IMR-90 (cell line): Measurements from ENCODE around the gene KLHL12.

Experiments used
- CEBPB ChIP-seq: IDR thresholded peaks from 2 replicates; pipeline ENCODE4 v1.6.1; 2012; ENCODE audit warnings: low read depth, low read length, improper control_type of control experiment
- FOS ChIP-seq: fragments of 150-350 bp; IDR thresholded peaks from 2 replicates; pipeline ENCODE4 v1.6.1; 2016; ENCODE audit warnings: low read depth, low read length
- MAFK ChIP-seq: IDR thresholded peaks from 2 replicates; pipeline ENCODE4 v1.6.1; 2012; ENCODE audit warnings: low read depth, low read length, improper control_type of control experiment
- MXI1 ChIP-seq: IDR thresholded peaks from 2 replicates; pipeline ENCODE4 v1.6.1; 2012; ENCODE audit warnings: low read depth, mild to moderate bottlenecking, low read length, moderate library complexity, borderline replicate concordance
- NFE2L2 ChIP-seq: fragments of 150-350 bp; IDR thresholded peaks from 2 replicates; pipeline ENCODE4 v1.6.1; 2016; ENCODE audit warnings: low read depth, mild to moderate bottlenecking, low read length
- POLR2A ChIP-seq: IDR thresholded peaks from 2 replicates; pipeline ENCODE4 v1.6.1; 2012; ENCODE audit warnings: mild to moderate bottlenecking, low read depth, low read length
- RAD21 ChIP-seq: IDR thresholded peaks from 2 replicates; pipeline ENCODE4 v1.6.1; 2012; ENCODE audit warnings: low read length, improper control_type of control experiment
- RCOR1 ChIP-seq: IDR thresholded peaks from 2 replicates; pipeline ENCODE4 v1.6.1; 2012; ENCODE audit warnings: mild to moderate bottlenecking, low read length, improper control_type of control experiment; ENCODE audit not compliant: insufficient replicate concordance
- RFX5 ChIP-seq: IDR thresholded peaks from 2 replicates; pipeline ENCODE4 v1.8.0; 2012; ENCODE audit warnings: low read depth, mild to moderate bottlenecking, low read length, moderate library complexity
- SMC3 ChIP-seq: fragments of 150-350 bp; IDR thresholded peaks from 2 replicates; pipeline ENCODE4 v1.6.1; 2016; ENCODE audit warnings: low read depth, mild to moderate bottlenecking, antibody characterized with exemption, low read length, moderate library complexity
- TF ChIP-seq, protein P1 (sequence below): conservative IDR thresholded peaks from 2 replicates; pipeline ENCODE4 v1.5.1; 2012; ENCODE audit warnings: mild to moderate bottlenecking, low read depth, low read length, improper control_type of control experiment
- TF ChIP-seq, protein P2 (sequence below): fragments of 150-350 bp; IDR thresholded peaks from 2 replicates; pipeline ENCODE4 v1.6.1; 2017; ENCODE audit warnings: mild to moderate bottlenecking, antibody characterized with exemption, low read length, low read depth

DNA sequence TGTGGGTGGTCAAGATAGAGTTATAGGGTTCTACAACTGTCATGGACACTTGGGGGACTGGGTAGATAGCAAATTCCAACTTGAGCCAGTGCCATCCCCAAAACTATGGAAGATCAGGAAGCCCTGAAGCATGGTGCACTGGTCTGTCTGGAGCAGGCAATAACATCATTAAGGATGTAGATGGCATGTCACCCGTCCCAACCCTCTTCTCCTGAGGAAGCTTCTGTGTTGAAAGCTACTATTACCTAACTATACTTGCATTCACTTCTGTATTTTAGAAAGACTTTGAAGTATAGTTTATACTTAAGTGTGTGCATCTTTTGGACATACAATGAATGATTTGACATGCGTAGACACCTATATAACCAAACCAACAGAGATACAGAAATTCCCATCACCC lies 71.0 kb downstream of the KLHL12 start:
- TF ChIP-seq, protein P1, sequence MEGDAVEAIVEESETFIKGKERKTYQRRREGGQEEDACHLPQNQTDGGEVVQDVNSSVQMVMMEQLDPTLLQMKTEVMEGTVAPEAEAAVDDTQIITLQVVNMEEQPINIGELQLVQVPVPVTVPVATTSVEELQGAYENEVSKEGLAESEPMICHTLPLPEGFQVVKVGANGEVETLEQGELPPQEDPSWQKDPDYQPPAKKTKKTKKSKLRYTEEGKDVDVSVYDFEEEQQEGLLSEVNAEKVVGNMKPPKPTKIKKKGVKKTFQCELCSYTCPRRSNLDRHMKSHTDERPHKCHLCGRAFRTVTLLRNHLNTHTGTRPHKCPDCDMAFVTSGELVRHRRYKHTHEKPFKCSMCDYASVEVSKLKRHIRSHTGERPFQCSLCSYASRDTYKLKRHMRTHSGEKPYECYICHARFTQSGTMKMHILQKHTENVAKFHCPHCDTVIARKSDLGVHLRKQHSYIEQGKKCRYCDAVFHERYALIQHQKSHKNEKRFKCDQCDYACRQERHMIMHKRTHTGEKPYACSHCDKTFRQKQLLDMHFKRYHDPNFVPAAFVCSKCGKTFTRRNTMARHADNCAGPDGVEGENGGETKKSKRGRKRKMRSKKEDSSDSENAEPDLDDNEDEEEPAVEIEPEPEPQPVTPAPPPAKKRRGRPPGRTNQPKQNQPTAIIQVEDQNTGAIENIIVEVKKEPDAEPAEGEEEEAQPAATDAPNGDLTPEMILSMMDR: no peak
- no peak for TF ChIP-seq POLR2A
- TF ChIP-seq MXI1: no peak
- TF ChIP-seq, protein P2, sequence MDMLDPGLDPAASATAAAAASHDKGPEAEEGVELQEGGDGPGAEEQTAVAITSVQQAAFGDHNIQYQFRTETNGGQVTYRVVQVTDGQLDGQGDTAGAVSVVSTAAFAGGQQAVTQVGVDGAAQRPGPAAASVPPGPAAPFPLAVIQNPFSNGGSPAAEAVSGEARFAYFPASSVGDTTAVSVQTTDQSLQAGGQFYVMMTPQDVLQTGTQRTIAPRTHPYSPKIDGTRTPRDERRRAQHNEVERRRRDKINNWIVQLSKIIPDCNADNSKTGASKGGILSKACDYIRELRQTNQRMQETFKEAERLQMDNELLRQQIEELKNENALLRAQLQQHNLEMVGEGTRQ: no peak
- no peak for TF ChIP-seq CEBPB
- TF ChIP-seq RAD21: no peak
- no peak for TF ChIP-seq FOS
- TF ChIP-seq RFX5: no peak
- TF ChIP-seq NFE2L2: no peak
- TF ChIP-seq MAFK: no peak
- TF ChIP-seq SMC3: no peak
- no peak for TF ChIP-seq RCOR1
